BJ (cell line): ENCODE measurements around the gene MYO1D. TPM values are rescaled to one million over a fixed set of nuclear protein-coding genes. Genes with fewer than 3 reads are reported as not detected.
"Not testable (repeated sequence)": the region's sequence is repeated elsewhere in the genome, so short reads cannot be mapped to it uniquely, and the experiment has no call there.

Experiments
- CTCF ChIA-PET: fragments of 350-600 bp; formaldehyde crosslinking; extraction: SDS; loops from one replicate; lab custom pipeline; 2021; ENCODE audit warnings: antibody characterized with exemption, inconsistent platforms; lab: Yijun Ruan, JAX
- POLR2A ChIA-PET: fragments of 300-600 bp; sonication (Branson Sonifier 250); formaldehyde crosslinking; extraction: SDS; loops from one replicate; lab custom pipeline; 2021; ENCODE audit warnings: antibody characterized with exemption; lab: Charles Lee
- DNase-seq: peaks from one replicate; pipeline ENCODE4 v3.0.0-alpha.2; 2011; ENCODE audit warnings: low read depth
- H3K27me3 ChIP-seq: 2 replicates; pipeline ENCODE4 v1.6.0; 2011; ENCODE audit warnings: low read length; ENCODE audit not compliant: control insufficient read depth, insufficient read depth
- H3K36me3 ChIP-seq: 2 replicates; pipeline ENCODE4 v1.5.1; 2011; ENCODE audit warnings: low read length; ENCODE audit not compliant: control insufficient read depth, insufficient read depth
- H3K4me3 ChIP-seq: 2 replicates; pipeline ENCODE4 v1.5.1; 2011; ENCODE audit warnings: low read depth, mild to moderate bottlenecking, control low read depth, low read length
- polyA plus RNA-seq: library from polyadenylated mRNA; depleted of rRNA; stranded (reverse); fragments of >200 nt; gene quantifications from 2 replicates; pipeline ENCODE4 v1.2.3, GENCODE V29; 2011
- TF ChIP-seq, protein P1 (sequence below): IDR thresholded peaks from 2 replicates; pipeline ENCODE4 v1.5.1; 2011; ENCODE audit warnings: low read depth, mild to moderate bottlenecking, control low read depth, inconsistent platforms, low read length, moderate library complexity; ENCODE audit not compliant: insufficient read depth

MYO1D gene
- polyA plus RNA-seq, 1 experiment = 23.6 TPM

- Histone ChIP-seq H3K36me3 (no peaks in the 10 kb centered on the region), H3K4me3 (no peak overlapping the region), H3K27me3 (no peaks in the 10 kb centered on the region)
- TF ChIP-seq, protein P1, sequence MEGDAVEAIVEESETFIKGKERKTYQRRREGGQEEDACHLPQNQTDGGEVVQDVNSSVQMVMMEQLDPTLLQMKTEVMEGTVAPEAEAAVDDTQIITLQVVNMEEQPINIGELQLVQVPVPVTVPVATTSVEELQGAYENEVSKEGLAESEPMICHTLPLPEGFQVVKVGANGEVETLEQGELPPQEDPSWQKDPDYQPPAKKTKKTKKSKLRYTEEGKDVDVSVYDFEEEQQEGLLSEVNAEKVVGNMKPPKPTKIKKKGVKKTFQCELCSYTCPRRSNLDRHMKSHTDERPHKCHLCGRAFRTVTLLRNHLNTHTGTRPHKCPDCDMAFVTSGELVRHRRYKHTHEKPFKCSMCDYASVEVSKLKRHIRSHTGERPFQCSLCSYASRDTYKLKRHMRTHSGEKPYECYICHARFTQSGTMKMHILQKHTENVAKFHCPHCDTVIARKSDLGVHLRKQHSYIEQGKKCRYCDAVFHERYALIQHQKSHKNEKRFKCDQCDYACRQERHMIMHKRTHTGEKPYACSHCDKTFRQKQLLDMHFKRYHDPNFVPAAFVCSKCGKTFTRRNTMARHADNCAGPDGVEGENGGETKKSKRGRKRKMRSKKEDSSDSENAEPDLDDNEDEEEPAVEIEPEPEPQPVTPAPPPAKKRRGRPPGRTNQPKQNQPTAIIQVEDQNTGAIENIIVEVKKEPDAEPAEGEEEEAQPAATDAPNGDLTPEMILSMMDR = no peak
- ChIA-PET POLR2A (no interaction called here), CTCF (no interaction called here)
- DNase-seq = no peak
These were observed 53.9 kb downstream of the MYO1D start for GRCh38 chr17:32822996-32823395.

DNA sequence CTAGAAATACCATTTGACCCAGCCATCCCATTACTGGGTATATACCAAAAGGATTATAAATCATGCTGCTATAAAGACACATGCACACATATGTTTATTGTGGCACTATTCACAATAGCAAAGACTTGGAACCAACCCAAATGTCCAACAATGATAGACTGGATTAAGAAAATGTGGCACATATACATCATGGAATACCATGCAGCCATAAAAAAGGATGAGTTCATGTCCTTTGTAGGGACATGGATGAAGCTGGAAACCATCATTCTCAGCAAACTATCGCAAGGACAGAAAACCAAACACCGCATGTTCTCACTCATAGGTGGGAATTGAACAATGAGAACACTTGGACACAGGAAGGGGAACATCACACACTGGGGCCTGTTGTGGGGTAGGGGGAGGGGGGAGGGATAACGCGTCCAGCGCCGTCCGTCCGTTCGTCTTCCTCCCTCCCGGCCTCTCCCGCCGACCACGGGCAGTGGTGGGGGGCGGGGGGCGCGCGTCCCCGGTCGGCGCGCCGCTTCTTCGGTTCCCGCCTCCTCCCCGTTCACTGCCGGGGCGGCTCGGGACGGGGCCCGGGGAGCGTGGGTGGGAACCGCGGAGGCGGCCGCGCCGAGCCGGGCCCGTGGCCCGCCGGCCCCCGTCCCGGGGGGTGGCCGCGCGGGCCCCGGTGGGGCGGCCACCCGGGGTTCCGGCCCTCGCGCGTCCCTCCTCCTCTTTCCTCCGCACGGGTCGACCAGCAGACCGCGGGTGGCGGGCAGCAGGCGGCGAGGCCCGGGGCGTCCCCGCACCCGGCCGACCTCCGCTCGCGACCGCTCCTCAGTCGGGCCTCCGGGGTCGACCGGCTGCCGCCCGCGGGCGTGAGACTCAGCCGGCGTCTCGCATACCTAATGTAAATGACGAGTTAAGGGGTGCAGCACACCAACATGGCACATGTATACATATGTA lies 54.7 kb downstream of the MYO1D start:
- DNase-seq, H3K27me3 ChIP-seq, H3K36me3 ChIP-seq, POLR2A ChIA-PET, CTCF ChIA-PET: not testable (repeated sequence)
- H3K4me3 ChIP-seq = peak overlapping the region; percentile 29

DNA sequence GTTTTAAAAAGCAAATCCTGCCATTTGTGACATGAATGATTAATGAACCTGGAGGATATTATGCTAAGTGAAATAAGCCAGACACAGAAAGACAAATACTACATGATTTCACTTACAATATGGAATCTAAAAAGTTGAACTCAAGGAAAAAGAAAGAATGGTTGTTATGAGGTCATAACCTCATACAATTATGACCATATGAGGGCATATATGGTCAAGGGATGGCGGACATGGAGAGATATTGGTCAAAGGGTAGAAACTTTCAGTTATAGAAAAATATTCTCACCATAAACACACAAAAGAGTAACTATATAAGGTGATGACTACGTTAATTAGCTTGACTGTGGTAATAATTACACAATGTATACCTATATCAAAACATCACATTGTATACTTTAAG lies 56.5 kb downstream of the MYO1D start:
- TF ChIP-seq, protein P1 = no peak
- no peaks in the 10 kb centered on the region for H3K27me3 ChIP-seq
- ChIA-PET CTCF (no interaction called here), POLR2A (no interaction called here)
- no peak overlapping the region for H3K4me3 ChIP-seq
- DNase-seq = no peak
- H3K36me3 ChIP-seq = no peaks in the 10 kb centered on the region

DNA sequence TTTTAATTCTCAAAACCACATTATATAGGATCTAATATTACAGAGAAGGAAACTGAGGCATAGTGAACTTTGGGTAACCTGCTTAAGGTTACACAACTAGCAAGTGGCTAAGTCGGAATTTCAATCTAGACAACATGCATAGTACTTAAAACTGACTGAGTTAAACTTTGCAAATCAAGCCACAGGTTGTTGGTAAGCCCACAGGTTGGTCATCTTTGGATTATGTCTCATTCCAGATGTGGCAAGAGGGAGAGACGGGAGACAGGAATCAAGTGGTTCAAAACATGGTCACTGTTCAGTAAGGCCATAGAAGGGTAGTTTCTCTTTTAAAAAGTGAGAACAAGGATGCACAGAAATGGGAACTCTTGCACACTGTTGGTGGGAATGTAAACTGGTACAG lies 57.1 kb downstream of the MYO1D start:
- TF ChIP-seq, protein P1 = no peak
- no peak for DNase-seq
- ChIA-PET POLR2A (no interaction called here), CTCF (no interaction called here)
- H3K36me3 ChIP-seq = no peaks in the 10 kb centered on the region
- H3K4me3 ChIP-seq = no peak overlapping the region
- H3K27me3 ChIP-seq = no peaks in the 10 kb centered on the region

DNA sequence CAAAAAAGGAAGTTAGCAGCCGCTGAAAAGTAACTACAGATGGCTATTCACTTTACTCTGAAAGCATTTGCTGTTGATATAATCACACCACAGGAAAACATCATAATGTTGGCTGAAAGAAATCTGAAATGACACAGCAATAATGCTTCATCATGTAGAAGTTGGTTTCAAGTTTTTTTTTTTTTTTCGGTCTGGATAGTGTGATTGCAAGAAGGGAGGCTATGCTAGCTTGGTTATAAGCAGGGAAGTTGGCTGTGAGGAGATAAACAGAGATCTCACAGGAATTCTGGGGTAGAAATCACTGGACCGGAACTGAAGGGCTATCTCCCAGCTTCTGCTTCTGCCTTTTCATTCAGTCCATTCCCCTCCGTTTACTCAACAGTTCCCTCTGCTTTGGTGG lies 57.9 kb downstream of the MYO1D start:
- ChIA-PET CTCF (no interaction called here), POLR2A (no interaction called here)
- H3K4me3 ChIP-seq = no peak overlapping the region
- TF ChIP-seq, protein P1 = no peak
- peak; percentile 31 for DNase-seq
- no peaks in the 10 kb centered on the region for H3K27me3 ChIP-seq
- no peaks in the 10 kb centered on the region for H3K36me3 ChIP-seq
